ENCODE measurements around the gene RGPD3.
A peak's percentile ranks its signal among the peaks of the same experiment; 100 is the strongest.

RGPD3 gene

DNA sequence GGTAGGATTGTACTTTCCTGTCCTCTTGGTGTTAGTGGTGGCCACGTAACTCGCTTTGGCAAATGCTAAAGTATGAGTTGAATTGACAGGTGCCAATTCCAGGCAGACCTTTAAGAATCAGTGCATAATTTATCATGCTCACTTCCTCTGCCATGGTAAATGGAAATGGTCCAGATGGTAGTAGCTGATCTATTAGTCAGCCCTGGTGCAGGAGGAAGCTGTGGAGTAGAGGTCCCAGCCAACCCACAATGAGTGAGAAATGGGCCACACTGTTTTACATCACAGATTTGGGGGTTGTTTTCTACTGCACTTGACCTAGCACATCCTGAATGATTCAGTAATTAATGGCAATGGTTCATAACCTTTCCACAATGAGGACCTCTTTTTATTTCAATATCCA lies 104.4 kb downstream of the RGPD3 start:
- no peaks in the 10 kb centered on the region for H3K36me3 ChIP-seq (ENCODE audit: control insufficient read depth, insufficient read depth, low read length)
- DNase-seq (ENCODE audit: extremely low read depth, insufficient read length), result no peak
- TF ChIP-seq, protein P1, sequence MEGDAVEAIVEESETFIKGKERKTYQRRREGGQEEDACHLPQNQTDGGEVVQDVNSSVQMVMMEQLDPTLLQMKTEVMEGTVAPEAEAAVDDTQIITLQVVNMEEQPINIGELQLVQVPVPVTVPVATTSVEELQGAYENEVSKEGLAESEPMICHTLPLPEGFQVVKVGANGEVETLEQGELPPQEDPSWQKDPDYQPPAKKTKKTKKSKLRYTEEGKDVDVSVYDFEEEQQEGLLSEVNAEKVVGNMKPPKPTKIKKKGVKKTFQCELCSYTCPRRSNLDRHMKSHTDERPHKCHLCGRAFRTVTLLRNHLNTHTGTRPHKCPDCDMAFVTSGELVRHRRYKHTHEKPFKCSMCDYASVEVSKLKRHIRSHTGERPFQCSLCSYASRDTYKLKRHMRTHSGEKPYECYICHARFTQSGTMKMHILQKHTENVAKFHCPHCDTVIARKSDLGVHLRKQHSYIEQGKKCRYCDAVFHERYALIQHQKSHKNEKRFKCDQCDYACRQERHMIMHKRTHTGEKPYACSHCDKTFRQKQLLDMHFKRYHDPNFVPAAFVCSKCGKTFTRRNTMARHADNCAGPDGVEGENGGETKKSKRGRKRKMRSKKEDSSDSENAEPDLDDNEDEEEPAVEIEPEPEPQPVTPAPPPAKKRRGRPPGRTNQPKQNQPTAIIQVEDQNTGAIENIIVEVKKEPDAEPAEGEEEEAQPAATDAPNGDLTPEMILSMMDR (IDR thresholded peaks at IDR 0.05; ENCODE audit: insufficient read depth, low read length, poor library complexity, severe bottlenecking), result no peak
- H3K27me3 ChIP-seq (replicated peaks; ENCODE audit: control insufficient read depth, insufficient read depth, low read length), result no peaks in the 10 kb centered on the region
- H3K4me3 ChIP-seq (replicated peaks; ENCODE audit: low read depth, low read length), result no peak overlapping the region

DNA sequence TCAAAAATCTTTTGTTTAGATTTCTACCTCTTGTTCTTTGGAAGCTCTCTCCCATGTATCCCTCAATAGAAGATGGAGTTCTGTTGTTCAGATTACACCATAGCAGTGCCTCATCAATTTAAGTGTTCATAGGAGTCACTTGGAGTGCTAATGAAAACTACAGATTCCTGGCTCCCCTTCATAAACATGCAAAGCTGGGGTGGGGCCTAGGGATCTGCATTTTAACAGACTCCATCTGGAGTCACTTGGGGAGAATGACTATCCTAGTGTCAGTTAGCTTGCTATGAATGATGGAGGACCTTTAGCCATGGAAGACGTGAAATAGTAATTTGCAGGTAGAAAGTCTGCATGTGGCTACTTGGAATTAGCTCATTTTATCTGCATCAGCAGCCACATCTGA lies 105.4 kb downstream of the RGPD3 start:
- TF ChIP-seq, protein P1 (IDR thresholded peaks at IDR 0.05; ENCODE audit: insufficient read depth, low read length, poor library complexity, severe bottlenecking), result no peak

DNA sequence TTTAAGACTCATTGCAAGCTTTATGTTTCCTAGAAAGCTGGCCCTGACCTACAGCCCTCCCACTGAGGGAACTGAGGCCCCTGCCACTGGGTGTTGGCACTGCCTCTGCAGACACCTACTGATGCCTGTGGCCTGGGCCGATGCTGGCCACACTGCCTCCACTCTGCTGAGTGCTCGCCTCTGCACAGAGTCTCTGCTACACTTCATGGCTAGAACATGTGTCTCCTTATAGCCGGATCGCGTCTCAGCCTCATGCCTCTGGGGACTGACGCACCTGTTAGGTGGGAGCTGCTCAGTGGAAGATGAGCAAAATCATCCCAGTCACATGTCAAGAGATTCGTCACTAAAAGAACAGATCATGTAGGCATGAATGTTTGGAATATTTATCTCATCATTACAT lies 108.7 kb downstream of the RGPD3 start:
- no peak overlapping the region for H3K4me3 ChIP-seq (replicated peaks; ENCODE audit: low read depth, low read length)
- H3K27me3 ChIP-seq (replicated peaks; ENCODE audit: control insufficient read depth, insufficient read depth, low read length), result no peaks in the 10 kb centered on the region
- H3K36me3 ChIP-seq (ENCODE audit: control insufficient read depth, insufficient read depth, low read length), result no peaks in the 10 kb centered on the region
- no peak for DNase-seq (ENCODE audit: extremely low read depth, insufficient read length)
- TF ChIP-seq, protein P1 (IDR thresholded peaks at IDR 0.05; ENCODE audit: insufficient read depth, low read length, poor library complexity, severe bottlenecking), result no peak

More for the DNA sequence above, 105.4 kb downstream of the RGPD3 start:
- H3K36me3 ChIP-seq (ENCODE audit: control insufficient read depth, insufficient read depth, low read length), result no peaks in the 10 kb centered on the region
- DNase-seq (ENCODE audit: extremely low read depth, insufficient read length), result no peak
- no peak overlapping the region for H3K4me3 ChIP-seq (replicated peaks; ENCODE audit: low read depth, low read length)
- no peaks in the 10 kb centered on the region for H3K27me3 ChIP-seq (replicated peaks; ENCODE audit: control insufficient read depth, insufficient read depth, low read length)

DNA sequence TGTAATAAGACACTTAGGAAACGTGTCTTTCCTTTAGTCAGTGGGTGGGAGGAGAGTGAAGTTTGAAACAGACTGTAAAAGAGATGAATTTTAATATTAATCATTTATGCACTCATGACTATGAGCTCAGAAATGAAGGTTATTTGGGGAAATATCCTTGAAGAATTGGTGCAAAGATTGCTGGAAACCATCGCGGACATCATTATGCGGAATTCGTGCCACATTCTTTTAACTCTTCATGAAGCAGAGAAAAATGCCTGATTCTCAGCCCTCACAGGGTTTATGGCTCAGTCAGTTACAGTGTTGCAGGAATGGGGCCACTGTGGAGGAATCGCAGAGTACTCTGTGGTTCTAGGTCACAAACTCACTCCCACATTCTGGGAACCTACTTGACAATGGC lies 109.7 kb downstream of the RGPD3 start:
- H3K36me3 ChIP-seq (ENCODE audit: control insufficient read depth, insufficient read depth, low read length), result no peaks in the 10 kb centered on the region
- TF ChIP-seq, protein P1 (IDR thresholded peaks at IDR 0.05; ENCODE audit: insufficient read depth, low read length, poor library complexity, severe bottlenecking), result no peak
- no peaks in the 10 kb centered on the region for H3K27me3 ChIP-seq (replicated peaks; ENCODE audit: control insufficient read depth, insufficient read depth, low read length)
- DNase-seq (ENCODE audit: extremely low read depth, insufficient read length), result no peak
- H3K4me3 ChIP-seq (replicated peaks; ENCODE audit: low read depth, low read length), result no peak overlapping the region

DNA sequence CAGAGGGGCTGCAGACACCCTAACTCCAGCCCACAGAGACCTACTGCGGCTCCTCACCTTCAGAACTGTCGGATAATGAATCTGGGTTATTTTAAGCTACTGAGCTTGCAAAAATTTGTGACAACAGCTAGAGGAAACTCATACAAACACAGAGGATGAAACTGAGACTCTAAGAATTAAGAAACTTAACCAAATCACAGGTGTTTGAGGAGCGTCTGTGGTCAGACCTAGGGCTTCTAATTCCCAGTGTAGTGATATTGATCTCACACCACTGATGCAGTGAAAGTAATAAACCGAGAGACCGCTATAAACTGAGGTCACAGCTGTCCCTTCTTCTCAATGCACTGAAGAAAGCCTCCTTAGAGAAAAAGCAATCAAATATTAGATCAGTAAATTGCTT lies 110.1 kb downstream of the RGPD3 start:
- H3K4me3 ChIP-seq (replicated peaks; ENCODE audit: low read depth, low read length), result no peak overlapping the region
- DNase-seq (ENCODE audit: extremely low read depth, insufficient read length), result peak; percentile 36
- TF ChIP-seq, protein P1 (IDR thresholded peaks at IDR 0.05; ENCODE audit: insufficient read depth, low read length, poor library complexity, severe bottlenecking), result no peak

DNA sequence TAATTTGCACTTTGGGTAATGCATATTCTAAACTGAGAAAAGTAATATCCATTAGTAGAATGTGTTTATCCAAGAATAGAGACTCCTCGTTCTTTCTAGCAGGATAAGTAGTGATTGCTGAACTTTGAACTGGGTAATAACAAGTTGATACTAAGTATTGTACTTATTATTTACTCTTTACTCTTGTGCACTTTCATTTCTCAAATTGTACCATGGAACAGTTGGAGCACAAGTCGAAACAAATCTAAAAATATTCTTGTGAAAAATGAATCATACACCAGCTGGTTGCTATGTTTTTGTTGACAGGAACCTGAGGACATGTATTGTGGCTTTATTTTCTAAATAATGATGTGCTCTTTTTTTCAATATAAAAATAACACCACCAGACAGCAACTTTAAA lies 111.9 kb downstream of the RGPD3 start:
- Histone ChIP-seq H3K4me3 (replicated peaks; ENCODE audit: low read depth, low read length) (no peak overlapping the region), H3K27me3 (replicated peaks; ENCODE audit: control insufficient read depth, insufficient read depth, low read length) (no peaks in the 10 kb centered on the region), H3K36me3 (ENCODE audit: control insufficient read depth, insufficient read depth, low read length) (no peaks in the 10 kb centered on the region)
- no peak for DNase-seq (ENCODE audit: extremely low read depth, insufficient read length)
- TF ChIP-seq, protein P1 (IDR thresholded peaks at IDR 0.05; ENCODE audit: insufficient read depth, low read length, poor library complexity, severe bottlenecking), result no peak

More for the DNA sequence above, 110.1 kb downstream of the RGPD3 start:
- Histone ChIP-seq H3K27me3 (replicated peaks; ENCODE audit: control insufficient read depth, insufficient read depth, low read length) (no peaks in the 10 kb centered on the region), H3K36me3 (ENCODE audit: control insufficient read depth, insufficient read depth, low read length) (no peaks in the 10 kb centered on the region)
